Activated T-helper 1 cell treated with Interleukin-2 at 50 U/mL for 16 hours (primary cell): Measurements from ENCODE around the gene TMEM236.

Experiments
- DNase-seq: peaks from one replicate; pipeline ENCODE4 v3.0.0-alpha.2; 2020; ENCODE audit warnings: low read depth

Gene TMEM236

GRCh38 chr10:17820943-17821342 lies 68.9 kb downstream of the TMEM236 start:
- no peak for DNase-seq

DNA sequence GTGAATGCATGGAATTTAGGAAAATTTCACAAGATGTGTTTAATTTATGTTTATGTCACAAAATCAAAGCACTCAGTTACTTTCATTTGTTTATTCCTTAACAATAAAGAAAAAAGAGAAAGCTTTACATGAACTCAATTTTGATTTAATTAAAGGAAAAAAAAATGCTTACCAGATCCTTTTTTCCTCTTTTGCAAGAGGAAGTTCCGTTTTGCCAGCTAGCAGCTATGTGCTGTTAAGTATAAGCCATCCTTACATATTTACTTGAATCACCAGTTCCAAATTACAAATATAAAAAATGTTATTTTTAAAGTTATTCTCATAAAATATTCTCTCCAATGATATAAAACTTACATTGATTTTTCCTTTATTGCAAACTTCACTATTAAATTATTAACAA lies 69.9 kb downstream of the TMEM236 start:
- no peak for DNase-seq

- no peak for DNase-seq
These were observed 79.3 kb downstream of the TMEM236 start for GRCh38 chr10:17831341-17831740.

DNA sequence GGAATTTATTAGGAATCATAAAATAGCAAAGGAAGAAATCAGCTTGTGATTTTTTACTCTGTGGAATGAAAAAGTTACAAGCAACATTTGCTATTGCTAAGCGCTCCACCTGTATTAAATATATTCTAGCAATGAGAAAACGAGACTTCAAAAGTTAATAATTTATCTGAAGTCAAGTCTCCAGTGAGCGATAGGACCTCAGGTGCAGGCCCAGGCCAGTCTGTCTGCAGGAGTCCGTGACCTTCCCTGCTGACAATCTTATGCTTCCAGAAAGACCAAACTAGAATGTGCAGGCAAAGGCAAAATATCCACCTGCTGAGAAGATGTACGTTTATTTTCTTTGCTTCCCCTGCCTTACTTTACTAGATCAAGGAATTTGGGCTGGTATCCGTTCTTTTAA lies 79.9 kb downstream of the TMEM236 start:
- no peak for DNase-seq

DNA sequence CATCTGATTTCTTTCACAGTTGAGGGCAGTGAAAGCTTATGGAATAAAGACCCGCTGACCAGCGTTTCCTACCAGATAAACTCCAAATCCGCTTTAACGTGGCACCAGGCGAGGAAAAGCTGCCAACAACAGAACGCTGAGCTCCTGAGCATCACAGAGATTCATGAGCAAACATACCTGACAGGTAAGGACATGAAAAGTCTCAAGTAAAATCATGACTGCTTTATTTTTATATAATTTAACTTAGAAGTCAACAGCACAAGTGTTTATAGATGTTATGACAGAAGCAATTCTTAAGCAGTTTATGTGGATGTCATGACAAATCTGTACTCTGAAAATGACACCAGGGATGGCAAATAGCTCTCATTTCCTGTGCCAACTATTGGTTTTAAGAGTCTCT lies 81.7 kb downstream of the TMEM236 start:
- DNase-seq, result no peak

GRCh38 chr10:17835688-17836087 lies 83.7 kb downstream of the TMEM236 start:
- no peak for DNase-seq

- no peak for DNase-seq
These were observed 84.9 kb downstream of the TMEM236 start for GRCh38 chr10:17836942-17837341.

GRCh38 chr10:17838080-17838648 lies 86.2 kb downstream of the TMEM236 start:
- no peak for DNase-seq

DNA sequence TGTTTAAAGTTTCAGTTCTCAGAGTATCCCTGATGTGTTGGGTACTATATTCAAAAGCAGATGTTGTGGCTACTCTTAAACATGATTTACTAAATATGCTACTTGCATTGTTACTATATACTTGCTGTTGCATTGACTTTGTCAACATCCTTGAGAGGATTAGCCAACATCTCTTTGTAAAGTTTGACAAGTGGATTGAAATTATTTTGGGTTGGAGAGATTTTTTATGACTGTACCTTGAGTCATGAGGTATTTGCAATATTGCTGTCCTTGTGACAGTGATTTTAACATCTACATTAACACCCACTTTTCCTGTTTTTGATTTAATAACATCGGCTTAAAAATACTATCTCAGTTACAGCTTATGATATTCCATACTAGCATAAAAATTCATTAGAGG lies 89.0 kb downstream of the TMEM236 start:
- no peak for DNase-seq

GRCh38 chr10:17842641-17843040 lies 90.6 kb downstream of the TMEM236 start:
- DNase-seq, result no peak

GRCh38 chr10:17847585-17848296 lies 95.7 kb downstream of the TMEM236 start:
- DNase-seq, result no peak

DNA sequence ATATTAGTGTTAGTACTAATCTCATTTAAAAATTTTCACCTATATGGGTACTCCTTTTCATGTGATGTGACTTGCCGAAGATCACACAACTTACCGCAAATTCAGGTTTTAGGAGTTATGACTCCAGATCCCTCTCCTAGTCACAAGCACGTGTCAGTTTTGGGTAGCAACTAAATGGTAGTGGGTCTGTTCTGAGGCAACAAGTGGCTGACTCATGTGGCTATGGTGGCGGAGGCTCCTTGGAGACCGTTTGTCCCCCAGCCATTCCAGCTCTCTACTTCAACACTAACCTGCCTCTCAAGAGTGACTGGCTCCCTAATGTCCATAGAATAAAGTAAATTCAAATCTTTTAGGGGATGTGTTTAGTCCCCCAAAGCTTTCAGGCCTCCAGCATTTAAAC lies 96.6 kb downstream of the TMEM236 start:
- no peak for DNase-seq
